Mononuclear cell (primary cell): ENCODE measurements around the gene ZBTB11. TPM values are rescaled to one million over a fixed set of nuclear protein-coding genes. Genes with fewer than 3 reads are reported as not detected.
"Not testable (repeated sequence)": the region's sequence is repeated elsewhere in the genome, so short reads cannot be mapped to it uniquely, and the experiment has no call there.

Experiments used
- H3K27me3 ChIP-seq: 2 replicates; pipeline ENCODE4 v1.6.0; 2011; ENCODE audit warnings: low read length, control low read depth; ENCODE audit not compliant: insufficient read depth
- H3K4me1 ChIP-seq: 2 replicates; pipeline ENCODE4 v1.5.1; 2011; ENCODE audit warnings: mild to moderate bottlenecking, low read length, control low read depth; ENCODE audit not compliant: insufficient read depth
- H3K4me3 ChIP-seq: 2 replicates; pipeline ENCODE4 v1.5.1; 2011; ENCODE audit warnings: mild to moderate bottlenecking, low read length, moderate library complexity
- H3K9me3 ChIP-seq: 2 replicates; pipeline ENCODE4 v1.5.1; 2011; ENCODE audit warnings: low read depth, mild to moderate bottlenecking, control low read depth, low read length
- total RNA-seq: library from RNA; depleted of rRNA; stranded (reverse); fragments of >200 nt; gene quantifications from one replicate; pipeline ENCODE4 v1.2.3, GENCODE V29; 2012

The ZBTB11 gene
- total RNA-seq, 1 donor: 96.2 TPM

GRCh38 chr3:101701696-101702634 lies 25.0 kb upstream of the ZBTB11 start:
- H3K27me3 ChIP-seq: no peaks in the 10 kb centered on the region
- no peak overlapping the region for H3K4me3 ChIP-seq
- no peaks in the 10 kb centered on the region for H3K4me1 ChIP-seq
- no peaks in the 10 kb centered on the region for H3K9me3 ChIP-seq

- H3K9me3 ChIP-seq: no peaks in the 10 kb centered on the region
- no peak overlapping the region for H3K4me3 ChIP-seq
- peaks cover 3% of the 10 kb centered on the region for H3K4me1 ChIP-seq
- no peaks in the 10 kb centered on the region for H3K27me3 ChIP-seq
These were observed 18.9 kb upstream of the ZBTB11 start for GRCh38 chr3:101695779-101696372.

GRCh38 chr3:101694836-101695235 lies 17.9 kb upstream of the ZBTB11 start:
- not testable (repeated sequence) for H3K9me3 ChIP-seq, H3K4me3 ChIP-seq, H3K27me3 ChIP-seq
- H3K4me1 ChIP-seq: peaks cover 11% of the 10 kb centered on the region

- not testable (repeated sequence) for H3K4me3 ChIP-seq, H3K27me3 ChIP-seq, H3K9me3 ChIP-seq
- H3K4me1 ChIP-seq: peaks cover 11% of the 10 kb centered on the region
These were observed 16.6 kb upstream of the ZBTB11 start for GRCh38 chr3:101693540-101693939.

DNA sequence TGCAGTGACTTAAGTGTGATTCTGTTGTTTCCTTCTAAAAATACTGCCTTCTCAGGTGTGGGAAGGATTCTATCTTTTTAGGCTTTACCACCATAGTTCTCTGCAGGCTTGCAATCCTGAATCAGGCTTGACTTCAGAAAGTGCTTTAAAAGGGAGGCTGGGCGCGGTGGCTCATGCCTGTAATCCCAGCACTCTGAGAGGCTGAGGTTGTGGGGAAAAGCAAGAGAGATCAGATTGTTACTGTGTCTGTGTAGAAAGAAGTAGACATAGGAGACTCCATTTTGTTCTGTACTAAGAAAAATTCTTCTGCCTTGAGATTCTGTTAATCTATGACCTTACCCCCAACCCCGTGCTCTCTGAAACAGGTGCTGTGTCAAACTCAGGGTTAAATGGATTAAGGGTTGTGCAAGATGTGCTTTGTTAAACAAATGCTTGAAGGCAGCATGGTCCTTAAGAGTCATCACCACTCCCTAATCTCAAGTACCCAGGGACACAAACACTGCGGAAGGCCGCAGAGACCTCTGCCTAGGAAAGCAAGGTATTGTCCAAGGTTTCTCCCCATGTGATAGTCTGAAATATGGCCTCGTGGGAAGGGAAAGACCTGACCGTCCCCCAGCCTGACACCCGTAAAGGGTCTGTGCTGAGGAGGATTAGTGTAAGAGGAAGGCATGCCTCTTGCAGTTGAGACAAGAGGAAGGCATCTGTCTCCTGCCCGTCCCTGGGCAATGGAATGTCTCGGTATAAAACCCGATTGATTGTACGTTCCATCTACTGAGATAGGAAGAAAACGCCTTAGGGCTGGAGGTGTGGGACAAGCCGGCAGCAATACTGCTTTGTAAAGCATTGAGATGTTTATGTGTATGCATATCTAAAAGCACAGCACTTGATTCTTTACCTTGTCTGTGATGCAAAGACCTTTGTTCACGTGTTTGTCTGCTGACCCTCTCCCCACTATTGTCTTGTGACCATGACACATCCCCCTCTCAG lies 15.0 kb upstream of the ZBTB11 start:
- not testable (repeated sequence) for H3K27me3 ChIP-seq
- H3K4me1 ChIP-seq: peaks cover 17% of the 10 kb centered on the region

DNA sequence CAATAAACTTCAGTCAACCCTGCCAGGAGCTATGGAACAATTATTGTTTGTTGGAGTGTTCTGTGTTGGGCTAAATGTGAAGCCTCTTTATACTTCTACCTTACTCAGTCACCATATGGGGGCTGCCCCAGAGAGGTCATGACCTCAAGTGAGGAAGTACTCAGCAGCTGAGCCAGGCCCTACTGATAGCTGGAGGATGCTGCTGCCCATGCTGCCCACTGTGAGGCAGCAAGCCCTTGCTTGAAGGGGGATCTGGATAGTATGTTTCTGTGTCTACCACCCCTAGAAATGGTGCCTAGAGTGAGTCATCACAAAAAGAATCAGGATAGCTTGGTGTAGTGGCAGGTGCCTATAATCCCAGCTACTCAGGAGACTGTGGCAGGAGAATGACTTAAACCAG lies 14.0 kb upstream of the ZBTB11 start:
- H3K4me3 ChIP-seq: no peak overlapping the region
- H3K4me1 ChIP-seq: peaks cover 19% of the 10 kb centered on the region
- H3K9me3 ChIP-seq: no peaks in the 10 kb centered on the region
- no peaks in the 10 kb centered on the region for H3K27me3 ChIP-seq

More for the DNA sequence above, 15.0 kb upstream of the ZBTB11 start:
- not testable (repeated sequence) for H3K4me3 ChIP-seq, H3K9me3 ChIP-seq

- Histone ChIP-seq H3K27me3 (no peaks in the 10 kb centered on the region), H3K4me3 (no peak overlapping the region), H3K4me1 (peaks cover 36% of the 10 kb centered on the region), H3K9me3 (no peaks in the 10 kb centered on the region)
These were observed 12.4 kb upstream of the ZBTB11 start for GRCh38 chr3:101689286-101689685.

- Histone ChIP-seq H3K27me3 (no peaks in the 10 kb centered on the region), H3K4me1 (peaks cover 45% of the 10 kb centered on the region), H3K9me3 (no peaks in the 10 kb centered on the region), H3K4me3 (peak overlapping the region; percentile 88)
These were observed 10.4 kb upstream of the ZBTB11 start for GRCh38 chr3:101687142-101687931.

GRCh38 chr3:101685870-101686307 lies 9.0 kb upstream of the ZBTB11 start:
- no peaks in the 10 kb centered on the region for H3K27me3 ChIP-seq
- no peaks in the 10 kb centered on the region for H3K9me3 ChIP-seq
- H3K4me1 ChIP-seq: peaks cover 42% of the 10 kb centered on the region
- H3K4me3 ChIP-seq: peak overlapping the region; percentile 88

- H3K4me3 ChIP-seq: no peak overlapping the region
- H3K27me3 ChIP-seq: no peaks in the 10 kb centered on the region
- peaks cover 34% of the 10 kb centered on the region for H3K4me1 ChIP-seq
- H3K9me3 ChIP-seq: no peaks in the 10 kb centered on the region
These were observed 8.1 kb upstream of the ZBTB11 start for GRCh38 chr3:101685050-101685400.

DNA sequence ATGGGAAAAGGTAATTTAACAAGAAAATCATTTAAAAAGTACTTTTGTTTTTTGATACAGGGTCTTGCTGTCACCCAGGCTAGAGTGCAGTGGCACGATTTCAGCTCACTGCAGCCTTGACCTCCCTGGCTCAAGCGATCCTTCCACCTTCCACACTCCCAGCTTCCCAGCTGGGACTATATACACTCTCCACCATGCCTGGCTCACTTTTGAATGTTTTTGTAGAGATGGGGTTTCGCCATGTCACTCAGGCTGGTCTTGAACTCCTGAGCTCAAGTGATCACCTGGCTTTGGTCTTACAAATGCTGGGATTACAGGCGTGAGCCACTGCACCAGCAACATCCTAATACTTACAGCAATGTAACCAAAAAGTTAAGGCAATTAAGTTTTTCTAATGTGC lies 3.5 kb upstream of the ZBTB11 start:
- H3K4me1 ChIP-seq: peaks cover 32% of the 10 kb centered on the region
- no peaks in the 10 kb centered on the region for H3K27me3 ChIP-seq
- no peak overlapping the region for H3K4me3 ChIP-seq
- H3K9me3 ChIP-seq: no peaks in the 10 kb centered on the region

GRCh38 chr3:101678837-101679236 lies 1.9 kb upstream of the ZBTB11 start:
- not testable (repeated sequence) for H3K4me3 ChIP-seq, H3K27me3 ChIP-seq, H3K9me3 ChIP-seq
- H3K4me1 ChIP-seq: peaks cover 29% of the 10 kb centered on the region

GRCh38 chr3:101677436-101678286 lies 729 bp upstream of the ZBTB11 start:
- Histone ChIP-seq H3K4me3 (peak overlapping the region; percentile 95), H3K27me3 (no peaks in the 10 kb centered on the region), H3K4me1 (peaks cover 25% of the 10 kb centered on the region), H3K9me3 (no peaks in the 10 kb centered on the region)
